Hepatocyte (in vitro differentiated cells): ENCODE data around the gene PITX2.

ENCODE experiments used
- CTCF ChIP-seq: fragments of 200-600 bp; sonication (generic); IDR thresholded peaks from 2 replicates; pipeline ENCODE4 v1.5.1; 2016; ENCODE audit warnings: antibody characterized with exemption, mild to moderate bottlenecking; ENCODE audit not compliant: poor library complexity
- EZH2phosphoT487 ChIP-seq: fragments of 200-600 bp; sonication (generic); IDR thresholded peaks from one replicate; pipeline ENCODE4 v1.6.1; 2018; ENCODE audit warnings: antibody characterized with exemption, mild to moderate bottlenecking, low read depth, moderate library complexity; ENCODE audit not compliant: unreplicated experiment, severe bottlenecking

GRCh38 chr4:110628663-110629213 lies 5.9 kb upstream of the PITX2 start:
- TF ChIP-seq CTCF (no peak), EZH2phosphoT487 (no peak)
